GM10847 (cell line): ENCODE results near the gene TREML2.

ENCODE experiments used
- POLR2A ChIP-seq: IDR thresholded peaks from 2 replicates; pipeline ENCODE4 v1.6.1; 2011; ENCODE audit not compliant: insufficient read length; ENCODE audit errors: extremely low read depth

TREML2 gene, protein sequence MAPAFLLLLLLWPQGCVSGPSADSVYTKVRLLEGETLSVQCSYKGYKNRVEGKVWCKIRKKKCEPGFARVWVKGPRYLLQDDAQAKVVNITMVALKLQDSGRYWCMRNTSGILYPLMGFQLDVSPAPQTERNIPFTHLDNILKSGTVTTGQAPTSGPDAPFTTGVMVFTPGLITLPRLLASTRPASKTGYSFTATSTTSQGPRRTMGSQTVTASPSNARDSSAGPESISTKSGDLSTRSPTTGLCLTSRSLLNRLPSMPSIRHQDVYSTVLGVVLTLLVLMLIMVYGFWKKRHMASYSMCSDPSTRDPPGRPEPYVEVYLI

DNA sequence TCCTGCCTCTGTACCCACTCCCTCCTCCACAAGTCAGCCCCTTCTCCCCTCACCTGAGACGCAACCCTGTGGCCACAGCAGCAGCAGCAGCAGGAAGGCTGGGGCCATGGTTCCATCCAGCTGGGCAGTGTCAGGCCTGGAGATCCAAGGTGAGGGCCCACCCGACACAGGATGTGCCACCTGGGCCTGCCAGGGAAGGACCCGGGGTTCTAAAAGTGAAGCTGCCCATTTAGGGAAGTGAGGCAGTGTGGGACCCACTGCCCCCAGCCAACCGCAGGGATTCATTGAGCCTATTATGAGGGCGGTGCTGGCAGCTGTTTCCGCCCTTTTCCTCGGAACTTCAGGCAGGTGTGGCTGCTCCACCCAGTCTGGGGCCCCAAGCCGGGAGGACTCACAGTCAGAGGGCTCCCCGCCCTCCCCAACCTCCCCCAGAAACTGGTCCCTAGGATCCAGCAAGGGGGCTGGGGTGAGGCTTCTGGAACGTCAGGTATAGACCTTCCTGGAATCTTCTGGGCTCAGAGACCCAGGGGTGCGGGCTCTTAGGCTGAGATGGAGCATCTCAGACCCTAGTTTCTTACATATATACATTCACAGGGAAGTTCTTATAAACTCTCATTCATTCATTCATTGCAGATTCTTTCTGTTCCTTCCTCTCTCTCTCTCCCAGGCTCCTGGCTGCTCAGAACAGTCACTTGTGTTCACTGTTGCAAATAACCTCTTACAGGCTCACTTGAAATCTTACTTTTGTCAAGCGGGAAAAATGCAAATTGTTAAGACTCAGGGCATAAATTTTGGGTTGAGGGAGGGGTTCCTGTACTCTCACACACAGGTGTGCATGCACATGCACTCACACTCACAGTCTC, at the start of gene TREML2:
Gene TREML2, minus strand, starts transcription at position 249 of the 863 bp plus-strand sequence. Its CDS starts 141 bp downstream, at position 108.
- TF ChIP-seq POLR2A: no peak

DNA sequence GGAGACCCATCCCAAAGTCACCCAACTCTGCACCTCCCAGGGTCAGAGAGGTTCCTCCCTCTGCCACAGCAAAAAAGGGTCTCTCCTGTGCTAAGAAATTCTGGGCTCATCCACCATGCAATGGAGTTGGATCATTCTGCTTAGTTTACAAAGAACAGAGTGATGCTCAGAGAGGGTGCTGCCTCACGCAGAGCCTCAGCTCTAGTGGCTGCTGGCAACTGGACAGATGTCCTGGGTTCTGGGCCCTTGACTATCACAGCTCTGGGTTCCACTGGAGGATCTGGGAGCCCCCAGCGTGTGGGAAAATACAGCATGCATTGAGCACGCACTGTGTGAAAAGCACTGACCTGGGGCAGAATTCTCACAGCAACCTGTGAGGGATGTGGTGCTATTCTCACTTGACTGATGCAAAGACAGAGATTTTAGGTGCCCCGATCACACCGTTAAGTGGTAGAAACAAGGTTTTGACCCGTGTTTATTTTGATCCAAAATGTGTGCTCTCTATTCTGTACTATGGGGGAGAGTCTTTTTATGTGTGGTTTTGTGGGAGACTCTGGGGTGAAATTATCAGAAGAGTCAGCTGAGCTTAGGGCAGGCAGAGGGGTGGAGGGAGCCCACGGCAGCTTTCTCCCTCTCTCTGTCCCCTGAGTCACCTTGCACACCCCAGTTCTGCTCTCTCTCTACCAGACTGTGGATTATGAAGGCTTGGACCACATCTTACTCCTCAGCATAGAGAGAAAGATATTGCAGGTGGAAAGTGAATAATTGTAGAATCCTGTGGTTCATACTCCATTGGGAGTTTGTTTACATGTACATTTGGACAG, 47.1 kb upstream of the TREML2 start:
- TF ChIP-seq POLR2A: no peak

GRCh38 chr6:41247288-41247865, 46.4 kb upstream of the TREML2 start:
- TF ChIP-seq POLR2A: no peak

DNA sequence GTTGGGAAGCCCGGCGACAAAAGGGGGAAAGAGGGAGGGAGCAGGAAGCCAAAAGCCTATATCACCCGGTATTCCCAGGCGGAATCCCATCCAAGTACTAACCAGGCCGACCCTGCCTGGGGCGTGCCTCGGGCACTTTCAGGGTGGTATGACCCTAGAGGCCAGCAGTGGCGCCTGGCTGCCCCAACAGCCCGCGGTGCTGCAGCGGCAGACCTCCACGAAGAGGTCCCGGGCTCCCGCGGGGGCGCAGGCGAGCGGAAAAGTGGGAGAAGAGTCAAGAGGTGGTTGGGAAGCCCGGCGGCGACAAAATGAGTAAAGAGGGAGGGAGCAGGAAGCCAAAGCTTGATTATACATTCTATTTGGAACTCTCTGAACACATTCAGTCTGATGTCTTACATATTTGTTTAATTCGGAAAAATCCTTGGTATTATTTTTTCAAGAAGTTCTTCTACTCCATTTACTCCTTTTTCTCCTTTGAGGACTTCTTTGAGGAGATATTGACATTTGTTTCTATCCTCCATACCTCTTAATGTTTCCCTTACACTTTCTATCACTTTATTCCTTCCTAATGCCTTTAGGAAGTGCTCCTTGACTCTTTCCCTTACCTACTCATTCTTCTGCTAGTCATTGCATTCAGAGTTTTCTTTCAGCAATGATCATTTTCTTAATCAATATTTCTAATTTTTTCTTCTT, 38.7 kb upstream of the TREML2 start:
- no peak for TF ChIP-seq POLR2A

DNA sequence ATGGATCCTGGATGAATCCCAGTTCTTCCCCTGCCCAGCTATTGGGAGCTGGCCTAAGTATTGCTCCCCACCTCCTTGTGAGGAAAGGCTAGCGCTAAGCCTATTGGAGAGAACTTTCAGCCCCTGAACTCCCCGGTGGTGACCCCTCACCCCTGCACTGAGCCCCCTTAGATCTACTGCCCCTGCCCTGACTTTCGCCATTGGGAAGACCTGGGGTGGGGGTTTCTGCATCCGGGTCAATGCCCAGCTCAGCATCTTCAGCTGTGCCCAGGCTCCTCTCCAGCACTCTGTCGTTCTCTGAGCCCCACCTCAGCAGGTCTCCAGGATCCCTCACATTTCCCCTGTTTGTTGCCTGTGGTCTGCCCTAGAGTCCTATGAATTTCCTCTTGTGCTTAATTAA, 36.2 kb upstream of the TREML2 start:
- TF ChIP-seq POLR2A: no peak

DNA sequence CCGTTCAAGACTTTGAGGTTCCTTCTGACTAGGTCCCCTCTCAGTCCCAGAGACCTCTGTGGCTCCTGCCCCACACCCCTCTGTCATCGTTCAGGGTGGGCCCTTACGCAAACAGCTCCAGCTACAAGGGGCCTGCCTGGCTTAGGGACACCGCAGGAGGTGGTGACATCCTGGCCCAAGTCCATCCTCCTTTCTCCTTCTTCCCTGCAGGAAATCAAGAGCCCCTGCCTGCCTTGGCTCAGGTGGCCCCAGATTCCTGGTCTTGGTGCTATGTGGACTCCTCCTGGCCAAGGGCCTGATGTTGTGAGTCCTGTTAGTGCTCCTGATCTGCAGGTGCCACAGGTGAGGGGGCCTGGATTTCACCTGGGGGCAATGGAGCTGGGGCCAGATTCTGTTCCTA, 35.3 kb upstream of the TREML2 start:
- no peak for TF ChIP-seq POLR2A

GRCh38 chr6:41232667-41233066, 31.7 kb upstream of the TREML2 start:
- TF ChIP-seq POLR2A: no peak

DNA sequence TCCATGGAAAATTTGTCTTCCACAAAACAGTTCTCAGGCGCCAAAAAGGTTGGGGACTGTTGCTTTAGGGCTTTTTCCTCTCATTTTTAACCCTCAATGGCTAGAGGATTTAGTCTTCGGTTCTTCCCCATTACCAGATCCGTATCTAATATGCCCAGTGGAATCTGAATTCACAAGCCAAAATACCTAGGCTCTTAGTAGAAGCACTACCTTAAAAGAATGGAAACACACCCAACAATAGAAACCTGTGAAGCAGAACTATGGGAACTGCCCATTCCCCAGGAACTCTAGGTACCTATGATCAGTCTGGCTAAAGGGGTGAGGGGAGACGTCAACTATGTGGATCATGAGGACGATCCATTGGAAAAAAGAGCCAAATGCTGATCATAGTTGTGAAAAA, 30.3 kb upstream of the TREML2 start:
- no peak for TF ChIP-seq POLR2A

GRCh38 chr6:41229721-41230120, 28.8 kb upstream of the TREML2 start:
- no peak for TF ChIP-seq POLR2A

DNA sequence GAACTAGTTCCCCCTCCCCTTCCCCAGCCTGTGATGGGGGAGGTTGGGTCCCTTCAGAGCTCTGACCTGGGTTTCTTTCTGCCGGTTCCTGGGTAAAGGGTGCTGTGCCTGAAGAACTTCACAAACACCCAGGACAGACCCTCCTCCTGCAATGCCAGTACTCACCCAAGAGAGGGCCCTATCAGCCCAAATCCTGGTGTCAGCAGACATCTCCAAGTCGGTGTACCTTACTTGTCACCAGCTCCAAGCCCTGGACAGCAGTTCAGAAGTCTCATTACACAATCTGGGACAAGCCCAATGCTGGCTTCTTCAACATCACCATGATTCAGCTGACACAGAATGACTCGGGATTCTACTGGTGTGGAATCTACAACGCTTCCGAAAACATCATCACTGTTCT, 27.7 kb upstream of the TREML2 start:
- no peak for TF ChIP-seq POLR2A

GRCh38 chr6:41228096-41228495, 27.1 kb upstream of the TREML2 start, which contains the start of gene TREML4:
TREML4 (plus strand) TSS chr6:41228349; CDS start chr6:41228428, 79 bp downstream.
- TF ChIP-seq POLR2A: no peak

- no peak for TF ChIP-seq POLR2A
Measured at GRCh38 chr6:41226752-41227151, 25.8 kb upstream of the TREML2 start.

GRCh38 chr6:41224800-41225199, 23.9 kb upstream of the TREML2 start:
- TF ChIP-seq POLR2A: no peak

DNA sequence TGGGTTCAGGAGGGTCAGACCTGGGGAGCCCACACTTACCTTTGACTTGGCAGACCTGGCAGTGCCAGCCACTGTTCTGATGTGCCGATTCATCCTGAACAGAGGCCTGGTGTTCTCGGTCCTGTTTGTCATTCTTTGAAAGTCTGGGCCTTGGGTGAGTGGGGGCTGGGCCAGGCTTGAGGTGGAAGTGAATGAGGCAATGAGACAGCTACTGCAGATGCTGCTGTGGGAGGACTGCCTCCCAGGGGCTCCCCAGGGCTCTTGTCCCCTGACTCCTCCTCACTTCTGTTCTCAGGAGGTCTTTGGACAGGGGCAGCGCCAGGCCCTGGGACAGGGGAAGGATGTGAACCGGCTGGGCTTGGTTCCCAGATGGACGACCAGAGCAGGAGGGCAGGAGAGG, 21.6 kb upstream of the TREML2 start:
- no peak for TF ChIP-seq POLR2A
